Upper lobe of left lung (tissue), 6 donors: ENCODE results near the gene MELTF. TPM values are rescaled to one million over a fixed set of nuclear protein-coding genes. Genes with fewer than 3 reads are reported as not detected.

Experiments used
- ATAC-seq, 2 donors: fragments of 200-7000 bp; cut with Tn5 transposase; one replicate each; pipeline ENCODE4 v1.9.1; 2022; ENCODE audit warnings: mild to moderate bottlenecking in 2 of 2, moderate library complexity in 2 of 2; ENCODE audit not compliant: low FRiP score in 2 of 2
- DNase-seq, 2 donors: peaks; one replicate each; pipeline ENCODE4 v3.0.0-alpha.2; 2019 to 2020
- H3K27ac ChIP-seq, 4 donors: fragments of 200-600 bp; sonication (generic); one replicate each; pipeline ENCODE4 v1.5.1; 2016 to 2019
- H3K27me3 ChIP-seq, 4 donors: fragments of 200-600 bp; sonication (generic); one replicate each; pipeline ENCODE4 v1.5.1; 2017 to 2019
- H3K36me3 ChIP-seq, 4 donors: fragments of 200-600 bp; sonication (generic); one replicate each; pipeline ENCODE4 v1.5.1; 2016 to 2019
- H3K4me1 ChIP-seq, 4 donors: fragments of 200-600 bp; sonication (generic); one replicate each; pipeline ENCODE4 v1.5.1; 2018 to 2019
- H3K4me3 ChIP-seq, 4 donors: fragments of 200-600 bp; sonication (generic); one replicate each; pipeline ENCODE4 v1.5.1; 2017 to 2019; ENCODE audit warnings: mild to moderate bottlenecking in 2 of 4, moderate library complexity in 1 of 4
- H3K9me3 ChIP-seq, 4 donors: fragments of 200-600 bp; sonication (generic); one replicate each; pipeline ENCODE4 v1.5.1; 2018 to 2019
- EP300 ChIP-seq, 4 donors: sonication (generic); formaldehyde crosslinking; IDR thresholded peaks; one replicate each; pipeline ENCODE4 v1.5.1; 2017; ENCODE audit warnings: antibody characterized with exemption in 4 of 4, control low read depth in 2 of 4
- POLR2A ChIP-seq, 4 donors: fragments of 450-650 bp; IDR thresholded peaks; one replicate each; pipeline ENCODE4 v1.5.1; 2016 to 2017; ENCODE audit warnings: antibody characterized with exemption in 4 of 4, mild to moderate bottlenecking in 2 of 4
- POLR2AphosphoS5 ChIP-seq, 2 donors: sonication (generic); formaldehyde crosslinking; IDR thresholded peaks; one replicate each; pipeline ENCODE4 v1.5.1; 2017; ENCODE audit warnings: antibody characterized with exemption in 2 of 2
- WGBS, 2 donors: methylation state at CpG; one replicate each; pipeline ENCODE4 v1.1.5; 2017 to 2018; 5-methylcytosine and 5-hydroxymethylcytosine counted together
- total RNA-seq, 6 donors: library from RNA; depleted of rRNA in 4 of 6; stranded (reverse); fragments of >200 nt in 4 of 6; gene quantifications; one replicate each; pipeline versions ENCODE4 v1.1.0 to v1.2.1, GENCODE V29; 2016 to 2021
- TF ChIP-seq, protein P1 (sequence below), 6 experiments: fragments of 450-650 bp in 4 of 6; fragments of 200-600 bp in 2 of 6; sonication (generic) in 2 of 6; IDR thresholded peaks; one replicate each; pipeline ENCODE4 v1.5.1; 2016 to 2019; ENCODE audit warnings: antibody characterized with exemption in 6 of 6
- donor health status: DM: no; HTN: no; CAD: no; lungs with moderate emphysema.
- donor health status: DM: no; HTN: yes; CAD: no; lungs with severe emphysema.

MELTF gene
- total RNA-seq, 6 donors from 2014 or later: 3.0 to 28.3 (median 4.2) TPM

DNA sequence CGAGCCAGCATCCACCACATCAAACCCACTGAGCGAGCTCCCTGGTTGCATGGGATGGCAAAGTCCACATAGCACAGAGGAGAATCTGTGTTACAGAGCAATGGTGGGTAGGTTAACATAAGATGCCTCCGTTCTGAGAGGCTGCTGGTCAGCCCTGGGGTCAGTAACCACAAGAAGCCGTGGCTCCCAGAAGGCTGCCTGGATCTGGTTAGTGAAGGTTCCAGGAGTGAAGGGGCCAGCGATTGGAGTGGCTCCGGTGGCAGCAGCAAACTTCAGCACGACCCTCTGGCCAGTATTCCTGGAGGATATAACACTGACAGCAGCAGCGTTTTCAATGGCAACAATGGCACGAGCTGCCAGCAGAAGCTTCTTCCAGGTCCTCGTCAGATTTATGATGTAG, 42.6 kb downstream of the MELTF start:
- no peaks in the 10 kb centered on the region for H3K27me3 ChIP-seq
- TF ChIP-seq EP300 (IDR thresholded peaks at IDR 0.05): no peak
- no peak for TF ChIP-seq POLR2A (IDR thresholded peaks at IDR 0.05)
- TF ChIP-seq POLR2AphosphoS5 (IDR thresholded peaks at IDR 0.05): no peak
- TF ChIP-seq, protein P1, sequence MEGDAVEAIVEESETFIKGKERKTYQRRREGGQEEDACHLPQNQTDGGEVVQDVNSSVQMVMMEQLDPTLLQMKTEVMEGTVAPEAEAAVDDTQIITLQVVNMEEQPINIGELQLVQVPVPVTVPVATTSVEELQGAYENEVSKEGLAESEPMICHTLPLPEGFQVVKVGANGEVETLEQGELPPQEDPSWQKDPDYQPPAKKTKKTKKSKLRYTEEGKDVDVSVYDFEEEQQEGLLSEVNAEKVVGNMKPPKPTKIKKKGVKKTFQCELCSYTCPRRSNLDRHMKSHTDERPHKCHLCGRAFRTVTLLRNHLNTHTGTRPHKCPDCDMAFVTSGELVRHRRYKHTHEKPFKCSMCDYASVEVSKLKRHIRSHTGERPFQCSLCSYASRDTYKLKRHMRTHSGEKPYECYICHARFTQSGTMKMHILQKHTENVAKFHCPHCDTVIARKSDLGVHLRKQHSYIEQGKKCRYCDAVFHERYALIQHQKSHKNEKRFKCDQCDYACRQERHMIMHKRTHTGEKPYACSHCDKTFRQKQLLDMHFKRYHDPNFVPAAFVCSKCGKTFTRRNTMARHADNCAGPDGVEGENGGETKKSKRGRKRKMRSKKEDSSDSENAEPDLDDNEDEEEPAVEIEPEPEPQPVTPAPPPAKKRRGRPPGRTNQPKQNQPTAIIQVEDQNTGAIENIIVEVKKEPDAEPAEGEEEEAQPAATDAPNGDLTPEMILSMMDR (IDR thresholded peaks at IDR 0.05): no peak
- 80 to 86% methylated on average over 9 to 10 of the region's 10 CpGs for WGBS, 2 donors
- ATAC-seq (no peak), DNase-seq (no peak)
- no peak overlapping the region for H3K4me3 ChIP-seq
- no peak overlapping the region for H3K27ac ChIP-seq
- H3K36me3 ChIP-seq: no peaks in the 10 kb centered on the region
- peaks cover 0 to 6% (median 0%) of the 10 kb centered on the region in 4 donors for H3K9me3 ChIP-seq
- H3K4me1 ChIP-seq: no peaks in the 10 kb centered on the region

DNA sequence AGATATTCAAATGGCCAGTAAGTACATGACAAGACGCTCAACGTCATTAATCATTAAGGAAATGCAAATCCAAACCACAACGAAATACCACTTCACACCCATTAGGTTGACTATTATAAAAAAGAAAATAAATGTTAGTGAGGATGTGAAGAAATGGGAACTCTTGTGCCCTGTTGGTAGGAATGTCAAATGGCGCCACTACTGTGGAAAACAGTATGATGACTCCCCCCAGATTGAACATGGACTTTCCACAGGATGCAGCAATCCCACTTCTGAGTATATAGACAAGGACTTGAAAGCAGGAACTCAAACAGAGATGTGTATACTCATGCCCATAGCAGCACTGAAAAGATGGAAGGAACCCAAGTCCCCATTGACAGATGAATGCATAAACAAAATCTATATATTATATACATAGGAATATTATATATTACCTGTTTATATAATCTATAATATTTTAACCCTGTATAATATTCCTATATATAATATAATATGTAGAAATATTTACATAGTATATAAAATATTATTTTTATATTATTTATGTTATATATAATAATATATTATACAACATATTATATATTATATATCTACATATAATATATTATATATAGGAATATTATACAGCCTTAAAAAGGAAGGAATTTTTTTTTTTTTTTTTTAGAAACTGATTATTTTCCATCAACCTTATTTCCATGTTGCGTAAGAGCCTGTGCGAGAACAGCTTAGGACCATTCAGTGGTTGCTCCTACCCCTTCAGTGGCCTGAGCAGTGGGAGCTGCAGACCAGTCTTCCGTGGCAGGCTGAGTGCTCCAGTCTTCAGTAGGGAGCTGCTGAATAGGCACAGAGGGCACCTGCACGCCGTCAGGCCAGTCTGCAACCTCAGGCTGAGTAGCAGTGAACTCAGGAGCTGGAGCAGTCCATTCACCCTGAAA, 43.4 kb downstream of the MELTF start:
- H3K9me3 ChIP-seq: peaks cover 0 to 6% (median 0%) of the 10 kb centered on the region in 4 donors
- no peak for ATAC-seq
- H3K4me3 ChIP-seq: no peak overlapping the region
- TF ChIP-seq POLR2AphosphoS5 (IDR thresholded peaks at IDR 0.05) (no peak), POLR2A (IDR thresholded peaks at IDR 0.05) (no peak), EP300 (IDR thresholded peaks at IDR 0.05) (no peak)
- no peaks in the 10 kb centered on the region for H3K36me3 ChIP-seq
- DNase-seq: no peak
- H3K27ac ChIP-seq: no peak overlapping the region
- H3K27me3 ChIP-seq: no peaks in the 10 kb centered on the region
- WGBS, 2 donors: 87 to 90% methylated on average over 9 of the region's 9 CpGs
- H3K4me1 ChIP-seq: no peaks in the 10 kb centered on the region

GRCh38 chr3:196985298-196985697, 44.3 kb downstream of the MELTF start:
- TF ChIP-seq POLR2A (IDR thresholded peaks at IDR 0.05) (no peak), EP300 (IDR thresholded peaks at IDR 0.05) (no peak), POLR2AphosphoS5 (IDR thresholded peaks at IDR 0.05) (no peak)
- TF ChIP-seq, protein P1 (IDR thresholded peaks at IDR 0.05): no peak
- Histone ChIP-seq H3K4me1 (no peaks in the 10 kb centered on the region), H3K4me3 (no peak overlapping the region), H3K9me3 (peaks cover 0 to 6% (median 0%) of the 10 kb centered on the region in 4 donors), H3K36me3 (no peaks in the 10 kb centered on the region), H3K27me3 (no peaks in the 10 kb centered on the region), H3K27ac (no peak overlapping the region)
- 82 to 90% methylated on average over 5 to 6 of the region's 6 CpGs for WGBS, 2 donors
- ATAC-seq (peak in 1 of 2 donors; percentile 11), DNase-seq (no peak)

GRCh38 chr3:196983186-196983585, 46.4 kb downstream of the MELTF start:
- DNase-seq (no peak), ATAC-seq (no peak)
- 68 to 75% methylated on average over 1 of the region's 1 CpG for WGBS, 2 donors
- TF ChIP-seq, protein P1 (IDR thresholded peaks at IDR 0.05): no peak
- TF ChIP-seq EP300 (IDR thresholded peaks at IDR 0.05) (no peak), POLR2AphosphoS5 (IDR thresholded peaks at IDR 0.05) (no peak), POLR2A (IDR thresholded peaks at IDR 0.05) (no peak)
- Histone ChIP-seq H3K36me3 (no peaks in the 10 kb centered on the region), H3K4me1 (peaks cover 0 to 6% (median 0%) of the 10 kb centered on the region in 4 donors), H3K27ac (no peak overlapping the region), H3K27me3 (no peaks in the 10 kb centered on the region), H3K9me3 (peaks cover 0 to 6% (median 0%) of the 10 kb centered on the region in 4 donors), H3K4me3 (no peak overlapping the region)

GRCh38 chr3:196981657-196982056, 48.0 kb downstream of the MELTF start:
- no peak overlapping the region for H3K27ac ChIP-seq
- ATAC-seq (no peak), DNase-seq (no peak)
- H3K9me3 ChIP-seq: peaks cover 0 to 6% (median 0%) of the 10 kb centered on the region in 4 donors
- 88 to 96% methylated on average over 13 of the region's 13 CpGs for WGBS, 2 donors
- peaks cover 0 to 6% (median 0%) of the 10 kb centered on the region in 4 donors for H3K4me1 ChIP-seq
- no peaks in the 10 kb centered on the region for H3K36me3 ChIP-seq
- no peak overlapping the region for H3K4me3 ChIP-seq
- H3K27me3 ChIP-seq: no peaks in the 10 kb centered on the region
- TF ChIP-seq, protein P1 (IDR thresholded peaks at IDR 0.05): no peak
- TF ChIP-seq EP300 (IDR thresholded peaks at IDR 0.05): no peak
- no peak for TF ChIP-seq POLR2A (IDR thresholded peaks at IDR 0.05)
- no peak for TF ChIP-seq POLR2AphosphoS5 (IDR thresholded peaks at IDR 0.05)
